Measurements from ENCODE around the gene ADAMTS9. TPM values are rescaled to one million over a fixed set of nuclear protein-coding genes. Genes with fewer than 3 reads are reported as not detected.

ADAMTS9 gene
- total RNA-seq, 2 donors from 2014 or later = 104 to 420 TPM

DNA sequence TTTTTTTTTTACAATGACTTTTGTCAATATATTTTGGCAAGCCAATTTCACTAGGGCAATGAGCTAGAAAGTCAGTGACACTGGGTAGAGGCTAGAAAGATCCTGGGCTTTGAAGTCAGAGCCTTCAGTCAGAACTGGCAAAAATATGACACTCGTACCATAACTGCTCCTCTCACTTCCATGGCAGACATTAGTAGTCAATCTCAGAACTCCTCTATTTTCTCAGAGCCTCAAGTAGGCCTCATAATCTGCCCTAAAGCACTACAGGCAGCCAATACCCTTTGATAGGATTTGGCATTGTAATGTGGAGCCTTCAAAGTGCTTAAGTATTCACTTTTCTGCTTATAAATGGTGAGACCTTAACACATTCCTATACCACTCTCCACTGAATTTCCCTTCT lies 67.8 kb downstream of the ADAMTS9 start:
- Histone ChIP-seq H3K4me1 (ENCODE audit: control insufficient read depth in 1 of 2, low read depth in 2 of 2) (peaks cover 0 to 3% of the 10 kb centered on the region in 2 donors), H3K27ac (no peak overlapping the region), H3K9me3 (no peaks in the 10 kb centered on the region), H3K36me3 (peaks cover 14% of the 10 kb centered on the region), H3K27me3 (replicated peaks; ENCODE audit: insufficient read depth) (no peaks in the 10 kb centered on the region), H3K4me3 (no peak overlapping the region)
- no peak for ATAC-seq (ENCODE audit: insufficient number of reproducible peaks, low FRiP score, low read depth)
- TF ChIP-seq, protein P1, sequence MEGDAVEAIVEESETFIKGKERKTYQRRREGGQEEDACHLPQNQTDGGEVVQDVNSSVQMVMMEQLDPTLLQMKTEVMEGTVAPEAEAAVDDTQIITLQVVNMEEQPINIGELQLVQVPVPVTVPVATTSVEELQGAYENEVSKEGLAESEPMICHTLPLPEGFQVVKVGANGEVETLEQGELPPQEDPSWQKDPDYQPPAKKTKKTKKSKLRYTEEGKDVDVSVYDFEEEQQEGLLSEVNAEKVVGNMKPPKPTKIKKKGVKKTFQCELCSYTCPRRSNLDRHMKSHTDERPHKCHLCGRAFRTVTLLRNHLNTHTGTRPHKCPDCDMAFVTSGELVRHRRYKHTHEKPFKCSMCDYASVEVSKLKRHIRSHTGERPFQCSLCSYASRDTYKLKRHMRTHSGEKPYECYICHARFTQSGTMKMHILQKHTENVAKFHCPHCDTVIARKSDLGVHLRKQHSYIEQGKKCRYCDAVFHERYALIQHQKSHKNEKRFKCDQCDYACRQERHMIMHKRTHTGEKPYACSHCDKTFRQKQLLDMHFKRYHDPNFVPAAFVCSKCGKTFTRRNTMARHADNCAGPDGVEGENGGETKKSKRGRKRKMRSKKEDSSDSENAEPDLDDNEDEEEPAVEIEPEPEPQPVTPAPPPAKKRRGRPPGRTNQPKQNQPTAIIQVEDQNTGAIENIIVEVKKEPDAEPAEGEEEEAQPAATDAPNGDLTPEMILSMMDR (IDR thresholded peaks at IDR 0.05) = no peak
- DNase-seq (ENCODE audit: low spot score) = no peak

DNA sequence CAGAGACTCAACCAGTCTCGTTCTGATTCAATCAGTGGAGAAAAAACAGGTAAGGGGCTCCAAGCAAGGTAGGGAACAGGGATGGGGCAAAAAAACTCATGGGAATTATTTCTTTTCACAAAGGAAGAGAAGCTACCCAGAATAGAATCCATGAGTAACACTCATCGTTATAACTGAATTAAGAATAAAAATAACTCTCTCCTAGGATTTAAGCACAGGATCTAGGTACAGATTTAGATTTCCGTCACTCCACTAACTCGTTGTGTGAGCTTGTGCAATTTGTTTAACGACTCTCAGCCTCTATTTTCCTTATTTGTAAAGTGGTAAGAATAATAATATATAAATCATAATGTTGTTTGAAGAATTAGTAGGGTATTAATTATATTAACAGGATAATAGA lies 68.6 kb downstream of the ADAMTS9 start:
- Histone ChIP-seq H3K27ac (no peak overlapping the region), H3K4me1 (ENCODE audit: control insufficient read depth in 1 of 2, low read depth in 2 of 2) (peaks cover 0 to 3% of the 10 kb centered on the region in 2 donors), H3K27me3 (replicated peaks; ENCODE audit: insufficient read depth) (no peaks in the 10 kb centered on the region), H3K4me3 (no peak overlapping the region), H3K36me3 (peaks cover 16% of the 10 kb centered on the region), H3K9me3 (no peaks in the 10 kb centered on the region)
- no peak for ATAC-seq (ENCODE audit: insufficient number of reproducible peaks, low FRiP score, low read depth)
- TF ChIP-seq, protein P1 (IDR thresholded peaks at IDR 0.05) = no peak
- DNase-seq (ENCODE audit: low spot score) = no peak

DNA sequence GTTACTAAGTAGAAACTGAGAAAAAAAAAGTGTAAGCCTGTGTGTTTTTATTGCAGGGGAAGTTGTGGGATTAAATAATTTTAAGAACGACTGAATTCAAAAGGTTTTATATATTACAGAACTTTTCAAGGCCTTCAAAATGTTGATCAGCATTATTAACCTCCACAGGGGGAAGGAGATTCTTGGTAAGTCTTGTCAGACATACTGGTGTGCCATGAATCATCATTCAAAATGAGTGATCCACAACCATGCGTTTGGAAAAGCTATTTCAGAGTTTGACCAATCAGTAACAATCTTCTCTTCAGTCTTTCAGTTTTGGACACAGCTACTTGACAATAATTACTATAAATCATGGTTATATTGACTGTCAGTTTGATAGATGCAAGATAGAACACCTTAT lies 70.2 kb downstream of the ADAMTS9 start:
- Histone ChIP-seq H3K27ac (no peak overlapping the region), H3K4me1 (ENCODE audit: control insufficient read depth in 1 of 2, low read depth in 2 of 2) (peaks cover 0 to 9% of the 10 kb centered on the region in 2 donors), H3K4me3 (no peak overlapping the region), H3K36me3 (peaks cover 16% of the 10 kb centered on the region), H3K9me3 (no peaks in the 10 kb centered on the region), H3K27me3 (replicated peaks; ENCODE audit: insufficient read depth) (no peaks in the 10 kb centered on the region)
- DNase-seq (ENCODE audit: low spot score) (no peak), ATAC-seq (ENCODE audit: insufficient number of reproducible peaks, low FRiP score, low read depth) (no peak)
- TF ChIP-seq, protein P1 (IDR thresholded peaks at IDR 0.05) = no peak

DNA sequence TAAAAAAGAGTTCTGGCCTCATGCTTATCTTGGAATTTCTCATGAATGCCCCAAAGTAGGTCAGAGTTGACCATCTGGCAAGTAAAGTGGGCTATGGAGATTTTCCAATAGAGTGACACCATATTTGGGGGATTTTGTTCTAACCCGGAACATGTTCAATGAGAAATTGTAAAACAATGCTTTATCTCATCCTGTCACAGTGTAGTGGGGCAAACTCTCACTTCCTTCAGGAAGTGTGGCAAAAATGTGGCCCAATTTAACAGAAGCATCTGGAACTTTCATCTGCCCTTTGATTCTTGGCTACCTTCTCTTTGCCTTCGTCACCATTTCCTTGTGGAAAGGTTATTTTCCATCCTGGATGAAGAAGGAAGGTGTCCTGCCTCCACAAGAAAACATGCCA lies 70.8 kb downstream of the ADAMTS9 start:
- Histone ChIP-seq H3K9me3 (no peaks in the 10 kb centered on the region), H3K4me1 (ENCODE audit: control insufficient read depth in 1 of 2, low read depth in 2 of 2) (peaks cover 0 to 10% of the 10 kb centered on the region in 2 donors), H3K36me3 (peaks cover 16% of the 10 kb centered on the region), H3K27ac (no peak overlapping the region), H3K27me3 (replicated peaks; ENCODE audit: insufficient read depth) (no peaks in the 10 kb centered on the region), H3K4me3 (no peak overlapping the region)
- no peak for ATAC-seq (ENCODE audit: insufficient number of reproducible peaks, low FRiP score, low read depth)
- TF ChIP-seq, protein P1 (IDR thresholded peaks at IDR 0.05) = no peak
- DNase-seq (ENCODE audit: low spot score) = no peak

DNA sequence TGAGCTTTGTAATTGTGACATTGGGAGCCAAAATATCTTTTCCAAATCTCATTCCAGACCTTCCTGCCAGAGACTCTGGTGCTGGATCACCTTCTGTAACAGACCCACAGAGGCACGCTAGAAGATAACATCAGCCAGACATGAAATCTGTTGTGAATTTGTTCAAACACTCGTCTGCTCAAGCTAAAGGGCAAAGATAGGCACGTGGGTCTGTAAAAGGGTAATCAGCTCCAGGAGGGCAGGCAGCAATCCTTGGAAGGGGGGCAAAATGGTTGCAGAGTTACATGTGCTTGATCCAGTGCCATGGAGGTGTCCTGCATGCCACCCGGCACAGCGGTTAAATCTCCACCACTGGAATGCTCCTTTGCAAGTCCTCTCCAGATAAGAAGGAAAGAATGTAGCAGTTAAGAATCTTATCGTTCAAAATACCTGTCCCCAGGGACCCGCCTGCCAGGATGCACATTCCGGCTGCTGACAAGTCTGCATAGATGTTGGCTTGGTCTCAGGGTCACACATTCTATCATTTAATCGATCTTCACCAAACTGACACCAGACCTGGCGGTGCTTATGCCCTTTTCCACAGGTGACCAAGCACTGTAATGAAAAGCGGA lies 74.8 kb downstream of the ADAMTS9 start:
- no peaks in the 10 kb centered on the region for H3K9me3 ChIP-seq
- peaks cover 5% of the 10 kb centered on the region for H3K36me3 ChIP-seq
- ATAC-seq (ENCODE audit: insufficient number of reproducible peaks, low FRiP score, low read depth) (no peak), DNase-seq (ENCODE audit: low spot score) (no peak)
- no peak overlapping the region for H3K4me3 ChIP-seq
- H3K4me1 ChIP-seq (ENCODE audit: control insufficient read depth in 1 of 2, low read depth in 2 of 2) = peaks cover 0 to 10% of the 10 kb centered on the region in 2 donors
- H3K27me3 ChIP-seq (replicated peaks; ENCODE audit: insufficient read depth) = no peaks in the 10 kb centered on the region
- TF ChIP-seq, protein P1 (IDR thresholded peaks at IDR 0.05) = no peak
- peak overlapping the region; percentile 1 to 25 for H3K27ac ChIP-seq

Measured in thoracic aorta (tissue), 2 donors.